Neural progenitor cell (in vitro differentiated cells): ENCODE data around the gene DSPP.

Experiments used
- CTCF ChIP-seq: fragments of 200-600 bp; sonication (generic); IDR thresholded peaks from 2 replicates; pipeline ENCODE4 v1.5.1; 2017; ENCODE audit warnings: antibody characterized with exemption, mild to moderate bottlenecking
- EZH2 ChIP-seq: fragments of 200-600 bp; sonication (generic); IDR thresholded peaks from 2 replicates; pipeline ENCODE4 v1.6.1; 2017; ENCODE audit warnings: antibody characterized with exemption, mild to moderate bottlenecking, moderate library complexity

GRCh38 chr4:87559090-87559837 is 49.1 kb upstream of the DSPP start:
- no peak for TF ChIP-seq CTCF
- TF ChIP-seq EZH2, result no peak
